K562 (cell line): ENCODE data around the gene IPO13. TPM values are rescaled to one million over a fixed set of nuclear protein-coding genes. Genes with fewer than 3 reads are reported as not detected.

Experiments used
- ATAC-seq: fragments of 200-7000 bp; cut with Tn5 transposase; 3 replicates; pipeline ENCODE4 v1.9.1; 2020; ENCODE audit warnings: moderate library complexity
- Bru-seq: library from RNA; stranded (reverse); fragments of 400-500 nt; gene quantifications from one replicate; lab custom pipeline; 2021; lab: Mats Ljungman, UMichigan
- BruChase-seq, 2 experiments: library from RNA; stranded (reverse); fragments of 400-500 nt; gene quantifications; one replicate each; lab custom pipeline; 2021; lab: Mats Ljungman, UMichigan
- BruUV-seq: library from RNA; stranded (reverse); fragments of 400-500 nt; replicated peaks from 2 replicates; lab custom pipeline; 2021; lab: Mats Ljungman, UMichigan
- CTCF ChIA-PET: fragments of 300-600 bp; formaldehyde crosslinking; extraction: SDS; loops from one replicate; lab custom pipeline; 2021; ENCODE audit warnings: low intra/inter-chr PET ratio; lab: Yijun Ruan, JAX
- POLR2A ChIA-PET: fragments of 300-600, 350-650 bp; sonication (Branson Sonifier 250); formaldehyde crosslinking; extraction: SDS; loops from one replicate; lab custom pipeline; 2021; ENCODE audit warnings: antibody characterized with exemption, inconsistent platforms; lab: Yijun Ruan, JAX
- DNase-seq, 4 experiments: peaks; one replicate each; pipeline versions ENCODE4 v3.0.0 to v3.0.0-alpha.2; 2011 to 2018; ENCODE audit warnings: low spot score in 3 of 4, mixed read lengths in 3 of 4; ENCODE audit errors: extremely low read depth in 1 of 4
- FAIRE-seq: peaks from 2 replicates; lab custom pipeline; 2011; peaks lifted over from hg19 to GRCh38; lab: Jason Lieb, UNC
- H2AFZ ChIP-seq: 2 replicates; pipeline ENCODE4 v1.6.0; 2011; ENCODE audit warnings: low read depth, low read length, control low read depth, inconsistent platforms
- H3K27ac ChIP-seq: fragments of 200-600 bp; 3 replicates; pipeline ENCODE4 v1.8.0; 2011; ENCODE audit warnings: low read depth, mild to moderate bottlenecking, control low read depth, inconsistent platforms, low read length, moderate library complexity, mixed read lengths; ENCODE audit errors: extremely low read depth
- H3K27me3 ChIP-seq, 2 experiments: fragments of 300-600 bp in 1 of 2; 2 replicates in 1 of 2; 3 replicates in 1 of 2; pipeline versions ENCODE4 v1.6.0 to v1.8.0; 2011; ENCODE audit warnings: inconsistent platforms in 2 of 2, low read length in 2 of 2, mild to moderate bottlenecking in 1 of 2, mixed read lengths in 1 of 2, moderate library complexity in 1 of 2; ENCODE audit not compliant: control insufficient read depth in 2 of 2, insufficient read depth in 2 of 2
- H3K36me3 ChIP-seq: fragments of 300-600 bp; 3 replicates; pipeline ENCODE4 v1.8.0; 2011; ENCODE audit warnings: mild to moderate bottlenecking, low read length, inconsistent platforms; ENCODE audit not compliant: control insufficient read depth, insufficient read depth
- H3K4me1 ChIP-seq, 2 experiments: fragments of 200-600 bp in 1 of 2; replicated peaks in 1 of 2; 2 replicates in 1 of 2; 3 replicates in 1 of 2; pipeline versions ENCODE4 v1.5.1 to v1.8.0; 2011; ENCODE audit warnings: inconsistent platforms in 2 of 2, low read length in 2 of 2, mild to moderate bottlenecking in 1 of 2, mixed read lengths in 1 of 2, moderate library complexity in 1 of 2; ENCODE audit not compliant: control insufficient read depth in 2 of 2, insufficient read depth in 2 of 2
- H3K4me2 ChIP-seq: 2 replicates; pipeline ENCODE4 v1.6.1; 2011; ENCODE audit warnings: low read length, control low read depth, inconsistent platforms, mixed read lengths; ENCODE audit not compliant: insufficient read depth
- H3K4me3 ChIP-seq: fragments of 200-600 bp; sonication (generic), shearing (Covaris generic); 2 replicates; pipeline ENCODE4 v1.5.1; 2016; ENCODE audit warnings: control low read depth, inconsistent platforms
- H3K79me2 ChIP-seq: fragments of 200-600 bp; 3 replicates; pipeline ENCODE4 v1.8.0; 2011; ENCODE audit warnings: low read length, inconsistent platforms; ENCODE audit not compliant: control insufficient read depth, insufficient read depth
- H3K9ac ChIP-seq, 2 experiments: 2 replicates each; pipeline versions ENCODE4 v1.6.0 to v1.6.1; 2011; ENCODE audit warnings: low read depth in 2 of 2, low read length in 2 of 2, control low read depth in 1 of 2, inconsistent platforms in 1 of 2, mild to moderate bottlenecking in 1 of 2, mixed read lengths in 1 of 2; ENCODE audit not compliant: insufficient read depth in 1 of 2
- H3K9me1 ChIP-seq: one replicate; pipeline ENCODE4 v1.6.0; 2011; ENCODE audit warnings: inconsistent platforms, mild to moderate bottlenecking, low read length, moderate library complexity; ENCODE audit not compliant: control insufficient read depth, insufficient read depth
- H3K9me3 ChIP-seq: replicated peaks from 2 replicates; pipeline ENCODE4 v1.5.1; 2011; ENCODE audit warnings: low read depth, low read length, inconsistent platforms; ENCODE audit not compliant: control insufficient read depth, insufficient read depth
- H4K20me1 ChIP-seq: replicated peaks from 2 replicates; pipeline ENCODE4 v1.6.1; 2011; ENCODE audit warnings: low read length, inconsistent platforms, mixed read lengths; ENCODE audit not compliant: control insufficient read depth, insufficient read depth
- BCLAF1 ChIP-seq, 2 experiments: fragments of 450-650 bp in 1 of 2; IDR thresholded peaks; 2 replicates each; pipeline ENCODE4 v1.6.1; 2011 to 2017; ENCODE audit warnings: low read depth in 2 of 2, antibody characterized with exemption in 1 of 2, borderline replicate concordance in 1 of 2, low read length in 1 of 2, mild to moderate bottlenecking in 1 of 2, mixed read lengths in 1 of 2; ENCODE audit not compliant: control insufficient read depth in 1 of 2
- C11orf30 ChIP-seq: fragments of 450-650 bp; IDR thresholded peaks from 2 replicates; pipeline ENCODE4 v1.6.1; 2016; ENCODE audit warnings: low read depth, mild to moderate bottlenecking
- MCM2 ChIP-seq: fragments of 450-650 bp; IDR thresholded peaks from 2 replicates; pipeline ENCODE4 v1.6.1; 2017; ENCODE audit warnings: low read depth, mild to moderate bottlenecking
- MECOM ChIP-seq: fragments of 250-450 bp; sonication (Bioruptor Pico); IDR thresholded peaks from 2 replicates; pipeline ENCODE4 v1.8.0; 2022; ENCODE audit warnings: inconsistent platforms
- MYNN ChIP-seq, 2 experiments: sonication (generic); formaldehyde crosslinking in 1 of 2; IDR thresholded peaks; 2 replicates each; pipeline versions ENCODE4 v1.5.0 to v1.6.1; 2016 to 2020; ENCODE audit warnings: antibody characterized with exemption in 1 of 2, missing genetic modification reagents in 1 of 2
- NELFE ChIP-seq: IDR thresholded peaks from 2 replicates; pipeline ENCODE4 v1.6.1; 2011; ENCODE audit warnings: mild to moderate bottlenecking; ENCODE audit not compliant: insufficient read depth, insufficient read length
- SAP30 ChIP-seq: fragments of 200-600 bp; sonication (generic); IDR thresholded peaks from 2 replicates; pipeline ENCODE4 v1.6.1; 2012; ENCODE audit warnings: borderline replicate concordance, low read depth, mild to moderate bottlenecking, moderate library complexity, low read length, control low read depth, inconsistent platforms; ENCODE audit not compliant: insufficient read depth, poor library complexity, severe bottlenecking
- TRIM25 ChIP-seq: fragments of 450-650 bp; IDR thresholded peaks from 2 replicates; pipeline ENCODE4 v1.7.0; 2016; ENCODE audit warnings: borderline replicate concordance
- WGBS: fragments of 100-300 bp; shearing (Covaris generic); methylation state at CpG from one replicate; pipeline ENCODE4 v1.1.6; 2016; ENCODE audit warnings: low coverage, mixed read lengths; ENCODE audit not compliant: insufficient coverage; ENCODE audit errors: missing lambda C conversion rate; 5-methylcytosine and 5-hydroxymethylcytosine counted together
- in situ Hi-C: fragments of 300-500 bp; cut with MboI; formaldehyde crosslinking; loops from 4 replicates; pipeline ENCODE4 v1.15.0; 2018; ENCODE audit warnings: inconsistent platforms, mixed read lengths
- intact Hi-C: fragments of 100-400 bp; cut with micrococcal nuclease; formaldehyde crosslinking; loops from 2 replicates; pipeline ENCODE4 v1.14.2; 2022
- long read RNA-seq, 3 experiments: library from polyadenylated mRNA in 2 of 3; library from RNA in 1 of 3; unstranded in 2 of 3; stranded (forward) in 1 of 3; transcript quantifications; one replicate each; pipeline ENCODE4 v2.0.0, GENCODE V29; 2019 to 2022
- polyA minus RNA-seq, 3 experiments: library from RNA; depleted of rRNA, polyadenylated mRNA; stranded (reverse); fragments of >200 nt; gene quantifications; 2 replicates each; pipeline ENCODE4 v1.2.3, GENCODE V29; 2011
- polyA plus RNA-seq, 8 experiments: library from polyadenylated mRNA; depleted of rRNA in 4 of 8; stranded (reverse) in 5 of 8; unstranded in 3 of 8; fragments of >200 nt; fragmentation: Nextera tagmentation in 2 of 8; fragmentation: Illumina TruSeq in 1 of 8; extraction: Ambion mirVana in 2 of 8; extraction: Trizol in 1 of 8; gene quantifications; 2 replicates each; pipeline versions ENCODE4 v1.2.1 to v1.2.3, GENCODE V29; 2011 to 2014; ENCODE audit warnings: inconsistent platforms in 1 of 8, missing spikeins in 1 of 8
- total RNA-seq, 7 experiments: library from RNA; depleted of rRNA in 6 of 7; stranded (reverse); fragments of >200 nt in 6 of 7; fragmentation: Illumina TruSeq in 2 of 7; extraction: Trizol in 2 of 7; gene quantifications; 2 replicates each; pipeline versions ENCODE4 v1.2.1 to v1.2.3, GENCODE V29; 2011 to 2021; ENCODE audit warnings: low replicate concordance in 1 of 7

The IPO13 gene
- total RNA-seq (2011; cell fraction: chromatin; rRNA removed; ENCODE audit: low replicate concordance) = 24.0 and 67.1 TPM in 2 replicates
- total RNA-seq (2011; cell fraction: nucleolus; rRNA removed) = 41.3 and 46.4 TPM in 2 replicates
- total RNA-seq (2011; cell fraction: nucleoplasm; rRNA removed) = 28.3 and 29.6 TPM in 2 replicates
- total RNA-seq (2014; rRNA removed) (17.5 and 27.9 TPM in 2 replicates), total RNA-seq (2014; rRNA removed; fragmentation: Illumina TruSeq; extraction: Trizol) (7.8 and 10.0 TPM in 2 replicates), total RNA-seq (2015; rRNA removed; fragmentation: Illumina TruSeq; extraction: Trizol) (16.1 and 16.2 TPM in 2 replicates), total RNA-seq (2021) (28.4 and 30.8 TPM in 2 replicates), polyA plus RNA-seq (2011; rRNA removed) (13.9 and 19.1 TPM in 2 replicates), polyA plus RNA-seq (2014; fragmentation: Illumina TruSeq; extraction: Trizol) (24.7 and 27.1 TPM in 2 replicates), polyA plus RNA-seq (2014; fragmentation: Nextera tagmentation; extraction: Ambion mirVana) (1 to 10 TPM; 7.0 to 9.8 TPM), polyA plus RNA-seq (2014; rRNA removed) (18.6 and 22.0 TPM in 2 replicates), polyA minus RNA-seq (2011; rRNA and poly(A)+ RNA removed) (18.8 and 24.2 TPM in 2 replicates), Bru-seq, nascent RNA (percentile 57 among the genes with signal in this experiment), BruChase-seq, experiment 1, labeled RNA remaining after a 2-hour chase (percentile 58 among the genes with signal in this experiment), BruChase-seq, experiment 2, labeled RNA remaining after a 6-hour chase (percentile 66 among the genes with signal in this experiment)
- 27.1 and 36.4 TPM in 2 replicates for polyA plus RNA-seq (2011; cell fraction: cytosol; rRNA removed)
- 59.2 and 89.3 TPM in 2 replicates for polyA plus RNA-seq (2011; cell fraction: nucleus; rRNA removed)
- polyA plus RNA-seq (2012) = 27.4 and 30.4 TPM in 2 replicates
- polyA minus RNA-seq (2011; cell fraction: cytosol; rRNA and poly(A)+ RNA removed) = 16.5 and 21.7 TPM in 2 replicates
- polyA minus RNA-seq (2011; cell fraction: nucleus; rRNA and poly(A)+ RNA removed) = 18.4 and 22.3 TPM in 2 replicates
- long read RNA-seq, experiment 1, partial matches to known transcripts = 22 of 49 reads
- long read RNA-seq, experiment 1, other reads (novel, unspliced or antisense) = 24 of 49 reads
- long read RNA-seq, experiment 2, transcript IPO13-202 (20 exons, 3,894 nt) = major isoform, 10 of 37 reads
- long read RNA-seq, experiment 2, partial matches to known transcripts = 4 of 37 reads
- long read RNA-seq, experiment 2, other reads (novel, unspliced or antisense) = 22 of 37 reads
- long read RNA-seq, experiment 3, partial matches to known transcripts = 1 of 5 reads
- long read RNA-seq, experiment 3, other reads (novel, unspliced or antisense) = 3 of 5 reads

GRCh38 chr1:43946236-43947060 lies at the start of gene IPO13:
Gene IPO13 (plus strand): TSS chr1:43946950. CDS start chr1:43947601, 651 bp downstream.
- H3K9ac ChIP-seq = peak within 1 kb of the TSS; percentile 98
- no peaks in the 10 kb centered on the region for H4K20me1 ChIP-seq
- DNase-seq (peak; percentile 98 to 99 (median 98)), ATAC-seq (peak; percentile 96), FAIRE-seq (peak; percentile 94)
- H3K4me2 ChIP-seq = peak within 1 kb of the TSS; percentile 98
- H3K9me1 ChIP-seq = no peaks in the 10 kb centered on the region
- 2% methylated on average over 72 of the region's 74 CpGs for WGBS
- intact Hi-C loops (loop anchor here (1.0 to 5.0 kb wide), 3 partner anchors 23 to 91 kb away; partner anchors contain the start of gene ATP6V0B), in situ Hi-C loops (no loop called here)
- H3K9me3 ChIP-seq = no peaks in the 10 kb centered on the region
- H3K27me3 ChIP-seq = no peaks in the 10 kb centered on the region
- peak within 1 kb of the TSS; percentile 60 for H3K4me3 ChIP-seq
- ChIA-PET POLR2A (interaction anchor here (0.5 to 2.9 kb wide), 11 partner anchors 11 to 296 kb away, joined by 3 to 11 read pairs (median 3); partner anchors contain the start of gene DPH2), CTCF (interaction anchor here (0.8 to 1.7 kb wide), 4 partner anchors 12 to 416 kb away, joined by 3 to 7 read pairs (median 4); partner anchors contain the start of genes ARTN and PTPRF)
- H2AFZ ChIP-seq = peak within 1 kb of the TSS; percentile 100
- H3K36me3 ChIP-seq = peaks cover 21% of the 10 kb centered on the region
- H3K4me1 ChIP-seq = peaks cover 17 to 41% of the 10 kb centered on the region in 2 experiments
- H3K79me2 ChIP-seq = peaks cover 40% of the 10 kb centered on the region
- peak within 1 kb of the TSS; percentile 99 for H3K27ac ChIP-seq
- no TSS peak for BruUV-seq
- peak; percentile 26; the same call in 1 of the 2 replicates for TF ChIP-seq MYNN (IDR thresholded peaks at IDR 0.05)
- TF ChIP-seq MYNN (CRISPR knock-in tag; IDR thresholded peaks at IDR 0.05) = no peak
- TF ChIP-seq NELFE = no peak
- TF ChIP-seq MCM2 = no peak
- peak; percentile 89 for TF ChIP-seq SAP30
- no peak for TF ChIP-seq BCLAF1 (IDR thresholded peaks at IDR 0.05; ENCODE audit: borderline replicate concordance in 1 of 2, control insufficient read depth in 1 of 2, low read depth in 2 of 2, low read length in 1 of 2)
- peak; percentile 76 for TF ChIP-seq C11orf30
- no peak for TF ChIP-seq MECOM (CRISPR knock-in tag)
- no peak for TF ChIP-seq TRIM25
